Measurements from ENCODE around the gene GPR84. TPM values are rescaled to one million over a fixed set of nuclear protein-coding genes. Genes with fewer than 3 reads are reported as not detected.

Gene GPR84
- total and polyA plus RNA-seq, 2 of the 8 experiments (the other 6 are each of a cell fraction or from before 2014, with no cell fraction given), result 0.09 TPM; not detected in 1

- TF ChIP-seq BRCA1 (IDR thresholded peaks at IDR 0.05; ENCODE audit: low read depth, low read length), result no peak
- TF ChIP-seq FOSL1 (IDR thresholded peaks at IDR 0.05; ENCODE audit: insufficient read depth, low read depth, low read length), result no peak
- peak; percentile 96 for TF ChIP-seq TAF1 (IDR thresholded peaks at IDR 0.05; ENCODE audit: low read depth, low read length)
- TF ChIP-seq EP300 (IDR thresholded peaks at IDR 0.05; ENCODE audit: borderline replicate concordance in 1 of 2, low read depth in 2 of 2, low read length in 2 of 2), result no peak
- TF ChIP-seq GTF2F1 (IDR thresholded peaks at IDR 0.05; ENCODE audit: borderline replicate concordance, low read depth, low read length), result no peak
- TF ChIP-seq YY1 (IDR thresholded peaks at IDR 0.05; ENCODE audit: low read depth, low read length), result peak; percentile 94
- TF ChIP-seq CHD2 (IDR thresholded peaks at IDR 0.05; ENCODE audit: low read length), result peak; percentile 87
- peak; percentile 79 for TF ChIP-seq CREB1 (IDR thresholded peaks at IDR 0.05)
- TF ChIP-seq SIN3A (conservative IDR thresholded peaks at IDR 0.05 in 1 of 2, IDR thresholded peaks at IDR 0.05 in 1 of 2; ENCODE audit: low read depth in 1 of 2, low read length in 2 of 2), result peak in 1 of 2 experiments; percentile 89; a peak in 1 of 4 replicates
- no peak for TF ChIP-seq ATF2 (IDR thresholded peaks at IDR 0.05; ENCODE audit: low read length)
- TF ChIP-seq ASH2L (IDR thresholded peaks at IDR 0.05; ENCODE audit: low read length), result no peak
- TF ChIP-seq SIX5 (IDR thresholded peaks at IDR 0.05; ENCODE audit: low read depth, low read length), result no peak
- 0 out of 2 replicates have a peak, but pooled peaks have one; percentile 12 for TF ChIP-seq CEBPB (IDR thresholded peaks at IDR 0.05; ENCODE audit: low read depth, low read length)
- TF ChIP-seq TBP (IDR thresholded peaks at IDR 0.05; ENCODE audit: low read depth, low read length), result peak; percentile 87
Observed at GRCh38 chr12:54324617-54325441, 39.5 kb downstream of the GPR84 start, which contains the start of gene COPZ1 (continued).

Data from H1 (cell line).